Breast epithelium (tissue), 4 donors: ENCODE data around the gene ATP6V0E2. TPM values are rescaled to one million over a fixed set of nuclear protein-coding genes. Genes with fewer than 3 reads are reported as not detected.

Source experiments
- DNase-seq, 2 donors: peaks; one replicate each; pipeline ENCODE4 v3.0.0-alpha.2; 2019; ENCODE audit warnings: low spot score in 2 of 2
- H3K27ac ChIP-seq, 2 donors: fragments of 200-600 bp; sonication (generic) in 1 of 2; one replicate each; pipeline ENCODE4 v1.5.1; 2016 to 2019; ENCODE audit warnings: mild to moderate bottlenecking in 1 of 2
- H3K27me3 ChIP-seq, 2 donors: fragments of 200-600 bp; sonication (generic) in 1 of 2; one replicate each; pipeline versions ENCODE4 v1.5.1 to v1.6.0; 2017 to 2019; ENCODE audit warnings: control low read depth in 1 of 2, mild to moderate bottlenecking in 1 of 2
- H3K36me3 ChIP-seq: fragments of 200-600 bp; one replicate; pipeline ENCODE4 v1.5.1; 2019
- H3K4me1 ChIP-seq, 2 donors: fragments of 200-600 bp; sonication (generic); one replicate each; pipeline ENCODE4 v1.5.1; 2016 to 2019; ENCODE audit warnings: control low read depth in 1 of 2
- H3K4me3 ChIP-seq, 3 donors: fragments of 200-600 bp; sonication (generic); 1 replicate in 2 of 3; 2 replicates in 1 of 3; pipeline ENCODE4 v1.5.1; 2016 to 2019; ENCODE audit warnings: mild to moderate bottlenecking in 3 of 3, moderate library complexity in 2 of 3
- H3K9me3 ChIP-seq, 2 donors: fragments of 200-600 bp; sonication (generic) in 1 of 2; one replicate each; pipeline ENCODE4 v1.5.1; 2016 to 2019; ENCODE audit warnings: control low read depth in 1 of 2
- POLR2A ChIP-seq: fragments of 450-650 bp; IDR thresholded peaks from one replicate; pipeline ENCODE4 v1.6.1; 2016; ENCODE audit warnings: antibody characterized with exemption, mild to moderate bottlenecking, moderate library complexity
- POLR2AphosphoS5 ChIP-seq, 3 donors: sonication (generic); formaldehyde crosslinking; IDR thresholded peaks; one replicate each; pipeline ENCODE4 v1.6.1; 2017; ENCODE audit warnings: antibody characterized with exemption in 3 of 3
- intact Hi-C: fragments of 100-400 bp; cut with DNase I; formaldehyde crosslinking; loops from one replicate; pipeline ENCODE4 v1.15.1; 2023; ENCODE audit warnings: low total_unique reads
- total RNA-seq, 3 donors: library from RNA; depleted of rRNA; stranded (reverse); fragments of >200 nt; gene quantifications; one replicate each; pipeline ENCODE4 v1.1.0, GENCODE V29; 2016
- TF ChIP-seq, protein P1 (sequence below), 3 donors: fragments of 450-650 bp; IDR thresholded peaks; one replicate each; pipeline ENCODE4 v1.5.1; 2016 to 2017; ENCODE audit warnings: antibody characterized with exemption in 3 of 3, mild to moderate bottlenecking in 3 of 3, moderate library complexity in 3 of 3

Gene ATP6V0E2
- total RNA-seq, 3 donors from 2014 or later: 18.4 to 29.2 (median 23.1) TPM

DNA sequence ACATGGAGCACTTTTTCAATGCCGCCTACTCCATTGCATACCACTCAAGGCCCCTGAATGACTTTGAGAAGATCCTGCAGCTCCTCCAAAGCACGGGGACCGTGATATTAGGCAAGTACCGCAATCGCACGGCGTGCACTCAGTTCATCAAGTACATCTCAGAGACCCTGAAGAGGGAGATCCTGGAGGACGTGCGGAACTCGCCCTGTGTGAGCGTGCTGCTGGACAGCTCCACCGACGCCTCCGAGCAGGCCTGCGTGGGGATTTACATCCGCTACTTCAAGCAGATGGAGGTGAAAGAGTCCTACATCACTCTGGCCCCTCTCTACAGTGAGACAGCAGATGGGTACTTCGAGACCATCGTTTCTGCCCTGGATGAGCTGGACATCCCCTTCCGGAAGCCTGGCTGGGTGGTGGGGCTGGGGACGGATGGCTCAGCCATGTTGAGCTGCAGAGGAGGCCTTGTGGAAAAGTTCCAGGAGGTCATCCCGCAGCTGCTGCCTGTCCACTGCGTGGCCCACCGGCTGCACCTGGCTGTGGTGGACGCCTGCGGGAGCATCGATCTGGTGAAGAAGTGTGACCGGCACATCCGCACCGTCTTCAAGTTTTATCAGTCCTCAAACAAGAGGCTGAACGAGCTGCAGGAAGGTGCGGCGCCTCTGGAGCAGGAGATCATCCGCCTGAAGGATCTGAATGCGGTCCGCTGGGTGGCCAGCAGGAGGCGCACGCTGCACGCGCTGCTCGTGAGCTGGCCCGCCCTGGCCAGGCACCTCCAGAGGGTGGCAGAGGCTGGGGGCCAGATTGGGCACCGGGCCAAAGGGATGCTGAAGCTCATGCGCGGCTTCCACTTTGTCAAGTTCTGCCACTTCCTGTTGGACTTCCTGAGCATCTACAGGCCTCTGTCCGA, 12.7 kb upstream of the ATP6V0E2 start:
- no peaks in the 10 kb centered on the region for H3K27me3 ChIP-seq
- no peak for DNase-seq
- intact Hi-C loops: no loop called here
- H3K27ac ChIP-seq: no peak overlapping the region
- H3K4me1 ChIP-seq: no peaks in the 10 kb centered on the region
- H3K9me3 ChIP-seq: no peaks in the 10 kb centered on the region
- TF ChIP-seq POLR2AphosphoS5 (IDR thresholded peaks at IDR 0.05) (no peak), POLR2A (no peak)
- TF ChIP-seq, protein P1, sequence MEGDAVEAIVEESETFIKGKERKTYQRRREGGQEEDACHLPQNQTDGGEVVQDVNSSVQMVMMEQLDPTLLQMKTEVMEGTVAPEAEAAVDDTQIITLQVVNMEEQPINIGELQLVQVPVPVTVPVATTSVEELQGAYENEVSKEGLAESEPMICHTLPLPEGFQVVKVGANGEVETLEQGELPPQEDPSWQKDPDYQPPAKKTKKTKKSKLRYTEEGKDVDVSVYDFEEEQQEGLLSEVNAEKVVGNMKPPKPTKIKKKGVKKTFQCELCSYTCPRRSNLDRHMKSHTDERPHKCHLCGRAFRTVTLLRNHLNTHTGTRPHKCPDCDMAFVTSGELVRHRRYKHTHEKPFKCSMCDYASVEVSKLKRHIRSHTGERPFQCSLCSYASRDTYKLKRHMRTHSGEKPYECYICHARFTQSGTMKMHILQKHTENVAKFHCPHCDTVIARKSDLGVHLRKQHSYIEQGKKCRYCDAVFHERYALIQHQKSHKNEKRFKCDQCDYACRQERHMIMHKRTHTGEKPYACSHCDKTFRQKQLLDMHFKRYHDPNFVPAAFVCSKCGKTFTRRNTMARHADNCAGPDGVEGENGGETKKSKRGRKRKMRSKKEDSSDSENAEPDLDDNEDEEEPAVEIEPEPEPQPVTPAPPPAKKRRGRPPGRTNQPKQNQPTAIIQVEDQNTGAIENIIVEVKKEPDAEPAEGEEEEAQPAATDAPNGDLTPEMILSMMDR (IDR thresholded peaks at IDR 0.05): no peak
- peaks cover 4% of the 10 kb centered on the region for H3K36me3 ChIP-seq
- no peak overlapping the region for H3K4me3 ChIP-seq

DNA sequence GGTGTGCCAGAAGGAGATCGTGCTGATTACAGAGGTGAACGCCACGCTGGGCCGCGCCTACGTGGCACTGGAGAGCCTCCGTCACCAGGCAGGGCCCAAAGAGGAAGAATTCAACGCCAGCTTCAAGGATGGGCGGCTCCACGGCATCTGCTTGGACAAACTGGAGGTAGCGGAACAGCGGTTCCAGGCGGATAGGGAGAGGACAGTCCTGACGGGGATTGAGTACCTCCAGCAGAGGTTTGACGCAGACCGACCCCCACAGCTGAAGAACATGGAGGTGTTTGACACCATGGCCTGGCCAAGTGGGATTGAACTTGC, 12.1 kb upstream of the ATP6V0E2 start:
- Histone ChIP-seq H3K4me3 (no peak overlapping the region), H3K9me3 (no peaks in the 10 kb centered on the region), H3K36me3 (peaks cover 4% of the 10 kb centered on the region), H3K4me1 (no peaks in the 10 kb centered on the region), H3K27me3 (no peaks in the 10 kb centered on the region), H3K27ac (no peak overlapping the region)
- intact Hi-C loops: no loop called here
- DNase-seq: no peak
- TF ChIP-seq, protein P1 (IDR thresholded peaks at IDR 0.05): no peak
- TF ChIP-seq POLR2AphosphoS5 (IDR thresholded peaks at IDR 0.05): no peak
- TF ChIP-seq POLR2A: no peak

DNA sequence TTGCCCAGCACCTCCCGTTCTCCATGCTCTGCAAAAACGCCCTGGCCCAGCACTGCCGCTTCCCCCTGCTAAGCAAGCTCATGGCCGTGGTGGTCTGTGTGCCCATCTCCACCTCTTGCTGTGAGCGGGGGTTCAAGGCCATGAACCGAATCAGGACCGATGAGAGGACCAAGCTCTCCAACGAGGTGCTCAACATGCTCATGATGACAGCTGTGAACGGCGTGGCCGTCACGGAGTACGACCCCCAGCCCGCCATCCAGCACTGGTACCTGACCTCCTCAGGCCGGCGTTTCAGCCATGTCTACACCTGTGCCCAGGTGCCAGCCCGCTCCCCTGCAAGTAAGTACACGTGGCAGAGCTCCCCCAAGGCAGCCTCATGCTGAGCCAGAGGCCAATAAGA, 11.6 kb upstream of the ATP6V0E2 start:
- Histone ChIP-seq H3K27me3 (no peaks in the 10 kb centered on the region), H3K36me3 (peaks cover 4% of the 10 kb centered on the region), H3K27ac (no peak overlapping the region), H3K4me3 (no peak overlapping the region), H3K9me3 (no peaks in the 10 kb centered on the region), H3K4me1 (no peaks in the 10 kb centered on the region)
- intact Hi-C loops: no loop called here
- TF ChIP-seq POLR2AphosphoS5 (IDR thresholded peaks at IDR 0.05) (no peak), POLR2A (no peak)
- TF ChIP-seq, protein P1 (IDR thresholded peaks at IDR 0.05): no peak
- DNase-seq: no peak

DNA sequence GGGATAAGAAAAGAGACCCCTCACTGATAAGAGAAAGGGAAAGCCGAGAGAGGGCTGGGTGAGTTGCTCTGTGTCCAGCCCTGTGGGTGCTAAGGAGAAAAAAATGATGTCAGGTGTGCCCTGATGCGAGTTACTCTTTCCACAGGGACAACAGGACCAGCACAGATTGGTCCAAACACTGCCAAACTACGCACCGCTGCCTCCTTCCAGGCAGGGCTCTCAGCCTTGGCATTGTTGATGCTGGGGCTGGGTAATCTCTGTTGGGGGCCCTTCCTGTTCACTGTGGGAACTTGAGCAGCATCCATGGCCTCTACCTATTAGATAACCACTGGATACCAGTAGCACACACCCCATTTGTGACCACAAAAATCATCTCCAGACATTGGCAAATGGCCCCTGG, 10.3 kb upstream of the ATP6V0E2 start:
- H3K4me3 ChIP-seq: no peak overlapping the region
- TF ChIP-seq, protein P1 (IDR thresholded peaks at IDR 0.05): no peak
- TF ChIP-seq POLR2A (no peak), POLR2AphosphoS5 (IDR thresholded peaks at IDR 0.05) (no peak)
- H3K27me3 ChIP-seq: no peaks in the 10 kb centered on the region
- no peaks in the 10 kb centered on the region for H3K9me3 ChIP-seq
- peaks cover 4% of the 10 kb centered on the region for H3K36me3 ChIP-seq
- no peak overlapping the region for H3K27ac ChIP-seq
- H3K4me1 ChIP-seq: peaks cover 0 to 3% of the 10 kb centered on the region in 2 donors
- intact Hi-C loops: no loop called here
- no peak for DNase-seq

DNA sequence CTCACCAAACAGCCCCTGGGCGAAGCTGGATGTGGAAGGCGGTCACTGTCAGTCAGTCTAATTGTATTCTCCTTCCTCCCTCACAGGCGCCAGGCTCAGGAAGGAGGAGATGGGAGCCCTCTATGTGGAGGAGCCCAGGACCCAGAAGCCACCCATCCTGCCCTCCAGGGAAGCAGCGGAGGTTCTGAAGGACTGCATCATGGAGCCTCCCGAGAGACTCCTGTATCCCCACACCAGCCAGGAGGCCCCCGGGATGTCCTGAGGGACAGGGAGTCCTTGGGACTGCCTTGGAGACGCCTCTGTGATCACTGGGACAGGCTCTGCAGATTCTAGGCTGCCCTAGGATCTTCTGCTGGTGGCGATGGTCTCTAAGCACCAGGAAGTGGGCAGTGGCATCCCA, 9.7 kb upstream of the ATP6V0E2 start:
- Histone ChIP-seq H3K4me3 (no peak overlapping the region), H3K36me3 (peaks cover 4% of the 10 kb centered on the region), H3K4me1 (peaks cover 0 to 7% of the 10 kb centered on the region in 2 donors), H3K27ac (no peak overlapping the region), H3K27me3 (no peaks in the 10 kb centered on the region), H3K9me3 (no peaks in the 10 kb centered on the region)
- DNase-seq: no peak
- TF ChIP-seq, protein P1 (IDR thresholded peaks at IDR 0.05): no peak
- TF ChIP-seq POLR2A (no peak), POLR2AphosphoS5 (IDR thresholded peaks at IDR 0.05) (no peak)
- intact Hi-C loops: no loop called here
